Endothelial cell of umbilical vein (primary cell): Measurements from ENCODE around the gene AGFG2. TPM values are rescaled to one million over a fixed set of nuclear protein-coding genes. Genes with fewer than 3 reads are reported as not detected.

Experiments used
- BruUV-seq: library from RNA; stranded (reverse); fragments of 400-500 nt; replicated peaks from 2 replicates; lab custom pipeline; 2021; lab: Mats Ljungman, UMichigan
- CTCF ChIA-PET: fragments of 300-600, 350-600 bp; sonication (Branson Sonifier 250); formaldehyde crosslinking; loops from one replicate; lab custom pipeline; 2021; ENCODE audit warnings: antibody characterized with exemption, inconsistent platforms; lab: Charles Lee
- POLR2A ChIA-PET: fragments of 300-600, 350-600 bp; sonication (Branson Sonifier 250); formaldehyde crosslinking; loops from one replicate; lab custom pipeline; 2021; ENCODE audit warnings: antibody characterized with exemption, inconsistent platforms; lab: Charles Lee
- DNase-seq: peaks from one replicate; pipeline ENCODE4 v3.0.0-alpha.2; 2011; ENCODE audit warnings: low read depth, low spot score
- FAIRE-seq: peaks from 2 replicates; lab custom pipeline; 2011; peaks lifted over from hg19 to GRCh38; lab: Jason Lieb, UNC
- H2AFZ ChIP-seq: 2 replicates; pipeline ENCODE4 v1.6.0; 2012; ENCODE audit warnings: low read depth, low read length, control low read depth, inconsistent platforms
- H3K27ac ChIP-seq: 2 replicates; pipeline ENCODE4 v1.5.1; 2011; ENCODE audit warnings: low read depth, mild to moderate bottlenecking, control low read depth, low read length, moderate library complexity; ENCODE audit not compliant: insufficient read depth
- H3K27me3 ChIP-seq, 2 experiments: 2 replicates each; pipeline versions ENCODE4 v1.6.0 to v1.6.1; 2011; ENCODE audit warnings: low read length in 2 of 2, mixed read lengths in 1 of 2; ENCODE audit not compliant: control insufficient read depth in 2 of 2, insufficient read depth in 2 of 2
- H3K36me3 ChIP-seq, 2 experiments: 2 replicates in 1 of 2; 3 replicates in 1 of 2; pipeline ENCODE4 v1.5.1; 2011; ENCODE audit warnings: low read length in 2 of 2, mild to moderate bottlenecking in 1 of 2, moderate library complexity in 1 of 2; ENCODE audit not compliant: control insufficient read depth in 2 of 2, insufficient read depth in 2 of 2; ENCODE audit errors: extremely low read depth in 1 of 2
- H3K4me1 ChIP-seq: 3 replicates; pipeline ENCODE4 v1.5.1; 2011; ENCODE audit warnings: mild to moderate bottlenecking, low read length; ENCODE audit not compliant: control insufficient read depth, insufficient read depth; ENCODE audit errors: extremely low read depth
- H3K4me2 ChIP-seq: 2 replicates; pipeline ENCODE4 v1.6.1; 2011; ENCODE audit warnings: low read length, control low read depth, mixed read lengths; ENCODE audit not compliant: insufficient read depth
- H3K4me3 ChIP-seq, 3 experiments: fragments of 200-600 bp in 1 of 3; sonication (generic), shearing (Covaris generic) in 1 of 3; replicated peaks in 1 of 3; 2 replicates each; pipeline ENCODE4 v1.5.1; 2011 to 2016; ENCODE audit warnings: control low read depth in 3 of 3, low read length in 3 of 3, mild to moderate bottlenecking in 2 of 3, inconsistent platforms in 1 of 3, low read depth in 1 of 3, moderate library complexity in 1 of 3; ENCODE audit not compliant: insufficient read depth in 1 of 3
- H3K79me2 ChIP-seq: 2 replicates; pipeline ENCODE4 v1.6.0; 2012; ENCODE audit warnings: low read length, inconsistent platforms; ENCODE audit not compliant: control insufficient read depth, insufficient read depth
- H3K9ac ChIP-seq: replicated peaks from 2 replicates; pipeline ENCODE3; 2011; ENCODE audit warnings: low read length, control low read depth; ENCODE audit not compliant: insufficient read depth; ENCODE audit errors: extremely low read depth
- H3K9me1 ChIP-seq: replicated peaks from 3 replicates; pipeline ENCODE4 v1.6.0; 2011; ENCODE audit warnings: mild to moderate bottlenecking, low read length; ENCODE audit not compliant: control insufficient read depth, insufficient read depth; ENCODE audit errors: extremely low read depth
- H3K9me3 ChIP-seq: replicated peaks from 2 replicates; pipeline ENCODE4 v1.5.1; 2012; ENCODE audit warnings: low read length, inconsistent platforms; ENCODE audit not compliant: control insufficient read depth, insufficient read depth
- H4K20me1 ChIP-seq: replicated peaks from 2 replicates; pipeline ENCODE3; 2011; ENCODE audit warnings: mild to moderate bottlenecking, low read length; ENCODE audit not compliant: control insufficient read depth, insufficient read depth; ENCODE audit errors: extremely low read depth
- CTCF ChIP-seq, 2 donors: IDR thresholded peaks; 1 replicate in 1 of 2; 2 replicates in 1 of 2; pipeline ENCODE4 v1.5.1; 2011; ENCODE audit warnings: low read length in 2 of 2, mild to moderate bottlenecking in 2 of 2, moderate library complexity in 2 of 2, control low read depth in 1 of 2, inconsistent platforms in 1 of 2, low read depth in 1 of 2; ENCODE audit not compliant: insufficient read depth in 1 of 2; ENCODE audit errors: extremely low read depth in 1 of 2
- EZH2 ChIP-seq: IDR thresholded peaks from 2 replicates; pipeline ENCODE4 v1.6.1; 2012; ENCODE audit warnings: borderline replicate concordance, low read depth, mild to moderate bottlenecking, moderate library complexity, low read length, inconsistent platforms; ENCODE audit not compliant: severe bottlenecking
- FOS ChIP-seq: IDR thresholded peaks from 2 replicates; pipeline ENCODE4 v1.6.1; 2011; ENCODE audit warnings: mild to moderate bottlenecking, low read length, moderate library complexity, borderline replicate concordance; ENCODE audit not compliant: insufficient read depth
- GATA2 ChIP-seq: IDR thresholded peaks from 2 replicates; pipeline ENCODE4 v1.7.0; 2011; ENCODE audit warnings: low read depth, mild to moderate bottlenecking, moderate library complexity, mixed read lengths, low read length; ENCODE audit not compliant: insufficient read length, insufficient read depth
- JUN ChIP-seq: IDR thresholded peaks from 2 replicates; pipeline ENCODE4 v1.6.1; 2011; ENCODE audit warnings: borderline replicate concordance, low read depth; ENCODE audit not compliant: insufficient read length, insufficient read depth
- MAX ChIP-seq: IDR thresholded peaks from 2 replicates; pipeline ENCODE4 v1.6.1; 2011; ENCODE audit not compliant: insufficient read depth, insufficient read length
- MYC ChIP-seq: IDR thresholded peaks from one replicate; pipeline ENCODE4 v1.6.1; 2011; ENCODE audit warnings: mild to moderate bottlenecking, low read depth, low read length
- POLR2A ChIP-seq: IDR thresholded peaks from 2 replicates; pipeline ENCODE4 v1.6.1; 2012; ENCODE audit warnings: low read depth, mild to moderate bottlenecking, control low read depth, low read length
- dilution Hi-C: fragments of 300-500 bp; cut with MboI; formaldehyde crosslinking; loops from one replicate; pipeline ENCODE4 v1.15.0; 2019; ENCODE audit warnings: low sequenced_read_pairs; ENCODE audit not compliant: extremely low pct_ligation_motif_present
- intact Hi-C: fragments of 100-400 bp; cut with micrococcal nuclease; formaldehyde crosslinking; loops from one replicate; pipeline ENCODE4 v1.10.0; 2022
- polyA plus RNA-seq, 4 experiments: library from polyadenylated mRNA; depleted of rRNA in 3 of 4; stranded (reverse) in 3 of 4; unstranded in 1 of 4; fragments of >200 nt; gene quantifications; 2 replicates each; pipeline versions ENCODE4 v1.2.1 to v1.2.3, GENCODE V29; 2011 to 2012; ENCODE audit warnings: missing spikeins in 1 of 4
- total RNA-seq: library from RNA; stranded (reverse); gene quantifications from 2 replicates; pipeline ENCODE4 v1.2.3, GENCODE V29; 2021

The AGFG2 gene
- total and polyA plus RNA-seq, 2 donors (not counting 3 experiments of a cell fraction or from before 2014, with no cell fraction given): 33.6 to 44.6 TPM

DNA sequence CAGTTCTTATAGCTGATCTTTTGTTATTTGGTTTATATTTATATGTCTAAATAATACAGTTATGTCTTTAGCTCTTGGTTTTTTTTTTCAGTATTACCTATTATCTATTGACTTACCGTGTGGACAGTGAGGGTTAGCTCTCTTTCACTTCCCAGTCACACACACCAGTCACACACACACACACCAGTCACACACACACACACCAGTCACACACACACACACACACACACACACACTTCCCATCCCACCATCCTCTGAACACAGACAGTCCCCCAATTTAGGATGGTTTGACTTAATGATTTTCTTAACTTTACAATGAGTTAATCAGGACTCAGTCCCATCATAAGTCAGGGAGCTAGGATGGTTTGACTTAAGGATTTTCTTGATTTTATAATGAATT is 18.9 kb upstream of the AGFG2 start:
- H3K9me3 ChIP-seq: no peaks in the 10 kb centered on the region
- no peak overlapping the region for H3K4me3 ChIP-seq
- dilution Hi-C loops: no loop called here
- FAIRE-seq (no peak), DNase-seq (no peak)
- no peak for TF ChIP-seq MAX
- no peak for TF ChIP-seq CTCF (IDR thresholded peaks at IDR 0.05; ENCODE audit: extremely low read depth in 1 of 2, insufficient read depth in 1 of 2, low read depth in 1 of 2, low read length in 2 of 2)
- TF ChIP-seq MYC: no peak
- TF ChIP-seq GATA2: no peak
- TF ChIP-seq EZH2: no peak
- no peak for TF ChIP-seq JUN
- TF ChIP-seq POLR2A: no peak
- TF ChIP-seq FOS: no peak
- H3K9me1 ChIP-seq: no peaks in the 10 kb centered on the region
- no peak overlapping the region for H3K27ac ChIP-seq
- peaks cover 5% of the 10 kb centered on the region for H3K4me1 ChIP-seq
- H4K20me1 ChIP-seq: no peaks in the 10 kb centered on the region
- no peaks in the 10 kb centered on the region for H3K36me3 ChIP-seq
- POLR2A ChIA-PET: no interaction called here
- no peak overlapping the region for H3K4me2 ChIP-seq
- H2AFZ ChIP-seq: no peak overlapping the region
- no peaks in the 10 kb centered on the region for H3K79me2 ChIP-seq
- H3K27me3 ChIP-seq: no peaks in the 10 kb centered on the region
- no TSS peak for BruUV-seq
- no peak overlapping the region for H3K9ac ChIP-seq
- intact Hi-C loops: no loop called here
- CTCF ChIA-PET: interaction anchor here (2.3 kb wide), 1 partner anchor 40 kb away, joined by 11 read pairs; no protein-coding TSS in a partner anchor
